ENCODE results near the gene SNX21. TPM values are rescaled to one million over a fixed set of nuclear protein-coding genes. Genes with fewer than 3 reads are reported as not detected.

Gene SNX21
- total RNA-seq, 4 donors from 2014 or later, result 56.5 to 145 (median 63.2) TPM

GRCh38 chr20:45850238-45850637, 16.6 kb downstream of the SNX21 start:
- Histone ChIP-seq H3K9me3 (no peaks in the 10 kb centered on the region), H3K27ac (no peak overlapping the region), H3K4me1 (peaks cover 0 to 7% of the 10 kb centered on the region in 2 donors), H3K27me3 (no peaks in the 10 kb centered on the region), H3K4me3 (no peak overlapping the region), H3K36me3 (no peaks in the 10 kb centered on the region)
- intact Hi-C loops (cut with DNase I; ENCODE audit: low total_unique reads), result no loop called here
- TF ChIP-seq CTCF (IDR thresholded peaks at IDR 0.05) (no peak), POLR2A (IDR thresholded peaks at IDR 0.05) (no peak)
- DNase-seq, result no peak

- Histone ChIP-seq H3K4me1 (peaks cover 2 to 8% of the 10 kb centered on the region in 2 donors), H3K27ac (no peak overlapping the region), H3K27me3 (no peaks in the 10 kb centered on the region), H3K36me3 (no peaks in the 10 kb centered on the region), H3K4me3 (no peak overlapping the region), H3K9me3 (no peaks in the 10 kb centered on the region)
- intact Hi-C loops (cut with DNase I; ENCODE audit: low total_unique reads), result no loop called here
- no peak for DNase-seq
- TF ChIP-seq CTCF (IDR thresholded peaks at IDR 0.05), result no peak
- TF ChIP-seq POLR2A (IDR thresholded peaks at IDR 0.05), result no peak
Observed at GRCh38 chr20:45850926-45851325, 17.3 kb downstream of the SNX21 start.

GRCh38 chr20:45851501-45851900, 17.9 kb downstream of the SNX21 start:
- Histone ChIP-seq H3K4me3 (no peak overlapping the region), H3K27me3 (no peaks in the 10 kb centered on the region), H3K9me3 (no peaks in the 10 kb centered on the region), H3K4me1 (peaks cover 7 to 8% of the 10 kb centered on the region in 2 donors), H3K36me3 (no peaks in the 10 kb centered on the region), H3K27ac (no peak overlapping the region)
- intact Hi-C loops (cut with DNase I; ENCODE audit: low total_unique reads), result no loop called here
- TF ChIP-seq CTCF (IDR thresholded peaks at IDR 0.05) (no peak), POLR2A (IDR thresholded peaks at IDR 0.05) (no peak)
- DNase-seq, result no peak

GRCh38 chr20:45852326-45852725, 18.7 kb downstream of the SNX21 start:
- intact Hi-C loops (cut with DNase I; ENCODE audit: low total_unique reads), result no loop called here
- H3K9me3 ChIP-seq, result no peaks in the 10 kb centered on the region
- no peaks in the 10 kb centered on the region for H3K36me3 ChIP-seq
- TF ChIP-seq CTCF (IDR thresholded peaks at IDR 0.05), result no peak
- no peak for TF ChIP-seq POLR2A (IDR thresholded peaks at IDR 0.05)
- H3K27ac ChIP-seq, result no peak overlapping the region
- H3K4me3 ChIP-seq, result no peak overlapping the region
- DNase-seq, result no peak
- H3K27me3 ChIP-seq, result no peaks in the 10 kb centered on the region
- H3K4me1 ChIP-seq, result peaks cover 8 to 10% of the 10 kb centered on the region in 2 donors

- Histone ChIP-seq H3K27me3 (no peaks in the 10 kb centered on the region), H3K4me1 (peaks cover 8 to 10% of the 10 kb centered on the region in 2 donors)
- TF ChIP-seq POLR2A (IDR thresholded peaks at IDR 0.05), result no peak
- TF ChIP-seq CTCF (IDR thresholded peaks at IDR 0.05), result no peak
Observed at GRCh38 chr20:45853484-45853883, 19.9 kb downstream of the SNX21 start.

More at GRCh38 chr20:45853484-45853883, 19.9 kb downstream of the SNX21 start:
- no peaks in the 10 kb centered on the region for H3K9me3 ChIP-seq
- H3K4me3 ChIP-seq, result no peak overlapping the region
- H3K36me3 ChIP-seq, result no peaks in the 10 kb centered on the region
- H3K27ac ChIP-seq, result no peak overlapping the region
- DNase-seq, result no peak
- intact Hi-C loops (cut with DNase I; ENCODE audit: low total_unique reads), result no loop called here

Measured in uterus (tissue), 4 donors.